ENCODE measurements around the gene GPN3. TPM values are rescaled to one million over a fixed set of nuclear protein-coding genes. Genes with fewer than 3 reads are reported as not detected.

Gene GPN3
- total and polyA plus RNA-seq, 2 of the 4 experiments (the other 2 are of a cell fraction) = 7.7 to 14.9 TPM

DNA sequence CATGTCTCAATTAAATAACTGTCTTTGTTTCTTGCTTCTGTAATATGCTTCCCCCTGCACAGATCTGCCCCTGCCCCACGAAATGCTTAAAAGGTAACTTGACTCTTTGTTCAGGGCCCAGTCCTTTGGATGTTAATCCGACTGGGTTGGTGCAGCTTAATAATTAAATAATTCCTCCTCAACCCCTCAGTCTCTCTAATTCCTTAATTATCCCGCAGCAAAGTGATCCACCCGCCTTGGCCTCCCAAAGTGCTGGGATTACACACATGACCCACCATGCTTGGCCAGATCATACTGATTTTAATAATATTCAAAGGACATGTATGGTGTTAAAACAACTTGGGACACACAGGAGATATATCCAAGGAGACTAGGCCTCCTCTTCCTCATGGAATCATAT lies 46.4 kb downstream of the GPN3 start:
- ChIA-PET CTCF (no interaction called here), POLR2A (ENCODE audit: unreplicated experiment) (no interaction called here)
- no peak overlapping the region for H2AFZ ChIP-seq (replicated peaks; ENCODE audit: low read length, poor library complexity)
- H3K9me3 ChIP-seq (ENCODE audit: control insufficient read depth, insufficient read depth, low read length) = no peaks in the 10 kb centered on the region
- H3K23ac ChIP-seq (ENCODE audit: low read depth, low read length) = no peak overlapping the region
- no peaks in the 10 kb centered on the region for H3K9me1 ChIP-seq (ENCODE audit: insufficient read depth, low read length)
- no peak overlapping the region for H3K27ac ChIP-seq (ENCODE audit: insufficient read depth, low read length)
- H2BK5ac ChIP-seq (ENCODE audit: low read depth, low read length, poor library complexity, severe bottlenecking) = no peak overlapping the region
- BruUV-seq (replicated peaks) = no TSS peak
- no peak for TF ChIP-seq NFE2L2 (IDR thresholded peaks at IDR 0.05; ENCODE audit: low read depth, low read length)
- no peak for TF ChIP-seq BHLHE40 (IDR thresholded peaks at IDR 0.05; ENCODE audit: low read depth, low read length)
- TF ChIP-seq CEBPB (IDR thresholded peaks at IDR 0.05; ENCODE audit: low read depth, low read length) = no peak
- no peak for TF ChIP-seq MAZ (IDR thresholded peaks at IDR 0.05; ENCODE audit: borderline replicate concordance, low read depth, low read length)
- H3K4me2 ChIP-seq (ENCODE audit: low read depth, low read length) = no peak overlapping the region
- intact Hi-C loops (cut with micrococcal nuclease) (no loop called here), dilution Hi-C loops (cut with HindIII; ENCODE audit: low sequenced_read_pairs, unreplicated experiment) (no loop called here), in situ Hi-C loops (cut with MboI; ENCODE audit: low sequenced_read_pairs) (loop anchor here (5.0 kb wide), 1 partner anchor 329 kb away; no protein-coding TSS in a partner anchor)
- no peak overlapping the region for H4K8ac ChIP-seq (ENCODE audit: low read depth in 2 of 2, low read length in 2 of 2)
- H2AK5ac ChIP-seq (ENCODE audit: low read depth, low read length) = no peak overlapping the region
- no peak overlapping the region for H2BK20ac ChIP-seq (ENCODE audit: low read depth, low read length)
- no peak overlapping the region for H4K5ac ChIP-seq (ENCODE audit: low read depth, low read length)
- no peaks in the 10 kb centered on the region for H3K36me3 ChIP-seq (ENCODE audit: control insufficient read depth, insufficient read depth, low read length)
- H3K14ac ChIP-seq (replicated peaks; ENCODE audit: low read depth, low read length) = no peak overlapping the region
- H3K4ac ChIP-seq (ENCODE audit: low read depth, low read length) = no peak overlapping the region
- no peak overlapping the region for H2BK15ac ChIP-seq (ENCODE audit: low read depth, low read length)
- H4K91ac ChIP-seq (ENCODE audit: insufficient read depth, low read depth, low read length) = no peak overlapping the region
- 0 out of 2 replicates have a peak, but pooled peaks cover 2% of the 10 kb centered on the region for H3K4me1 ChIP-seq (ENCODE audit: control insufficient read depth, insufficient read depth, low read length)
- no peaks in the 10 kb centered on the region for H3K27me3 ChIP-seq (ENCODE audit: control insufficient read depth, insufficient read depth, low read length)
- H2AK9ac ChIP-seq (replicated peaks; ENCODE audit: low read depth, low read length, poor library complexity) = no peak overlapping the region
- no peak overlapping the region for H3K18ac ChIP-seq (ENCODE audit: low read depth, low read length)
- no peaks in the 10 kb centered on the region for H3K79me1 ChIP-seq (ENCODE audit: low read depth in 1 of 2, low read length in 2 of 2)
- no peak overlapping the region for H3K4me3 ChIP-seq (ENCODE audit: insufficient read depth, low read depth, low read length)
- no peak for DNase-seq
- no peak overlapping the region for H2BK120ac ChIP-seq (ENCODE audit: low read depth, low read length)
- H4K20me1 ChIP-seq (ENCODE audit: insufficient read depth, low read length) = no peaks in the 10 kb centered on the region
- 67% methylated on average over 2 of the region's 4 CpGs; no CpG with 5 or more reads in 1 of the 2 experiments for WGBS, 2 experiments (ENCODE audit: extremely low coverage in 2 of 2, insufficient read length in 1 of 2)
- no peak overlapping the region for H3K9ac ChIP-seq (ENCODE audit: low read depth, low read length)
- ATAC-seq (ENCODE audit: low read depth) = no peak
- no peak overlapping the region for H3K56ac ChIP-seq (ENCODE audit: extremely low read depth, insufficient read depth, low read length)

Data from IMR-90 (cell line).